NCI-H2196 (cell line): ENCODE results near the gene CHRND.

ENCODE experiments used
- DNase-seq: peaks from one replicate; lab custom pipeline; 2025; ENCODE audit not compliant: unreplicated experiment; lab: John Stamatoyannopoulos, UW

The CHRND gene

DNA sequence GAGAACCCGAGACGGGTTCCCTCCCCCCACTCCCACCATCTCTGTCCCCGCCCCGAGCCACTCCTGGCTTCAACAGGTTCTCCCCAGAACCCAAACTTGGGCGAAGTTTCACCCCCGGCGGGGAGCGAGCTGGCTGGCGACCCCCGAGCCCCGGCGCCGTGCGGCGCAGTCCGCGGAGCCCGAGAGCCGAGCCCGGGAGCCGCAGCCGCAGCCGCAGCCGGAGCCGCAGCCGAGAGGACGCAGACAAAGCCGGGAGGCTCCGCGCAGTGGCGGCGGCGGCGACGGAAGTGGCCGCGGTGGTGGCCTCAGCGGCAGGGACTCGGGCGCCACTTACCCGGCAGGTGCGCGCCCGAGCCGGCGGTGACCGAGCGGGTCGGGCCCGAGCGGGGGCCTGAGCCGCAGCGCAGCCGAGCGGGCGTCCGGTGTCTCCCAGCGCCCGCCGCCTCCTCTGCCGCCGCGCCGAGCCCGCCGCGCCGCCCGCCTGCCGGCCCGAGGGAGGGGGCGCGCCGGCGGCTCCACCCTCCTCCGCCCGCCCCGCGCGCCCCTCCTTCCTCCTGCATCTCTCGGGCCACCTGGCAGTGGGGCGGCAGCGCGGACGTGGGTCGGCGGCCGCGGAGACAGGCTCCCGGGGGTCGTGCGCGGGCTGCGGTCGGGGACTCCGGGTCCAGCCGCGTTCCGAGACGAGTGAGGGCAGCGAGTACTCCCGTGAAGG, 38.4 kb upstream of the CHRND start, which contains the start of gene ECEL1:
Gene ECEL1, minus strand, starts transcription at position 450 of the 712 bp plus-strand sequence. CDS start 1,181 bp downstream, outside the sequence.
- no peak for DNase-seq

DNA sequence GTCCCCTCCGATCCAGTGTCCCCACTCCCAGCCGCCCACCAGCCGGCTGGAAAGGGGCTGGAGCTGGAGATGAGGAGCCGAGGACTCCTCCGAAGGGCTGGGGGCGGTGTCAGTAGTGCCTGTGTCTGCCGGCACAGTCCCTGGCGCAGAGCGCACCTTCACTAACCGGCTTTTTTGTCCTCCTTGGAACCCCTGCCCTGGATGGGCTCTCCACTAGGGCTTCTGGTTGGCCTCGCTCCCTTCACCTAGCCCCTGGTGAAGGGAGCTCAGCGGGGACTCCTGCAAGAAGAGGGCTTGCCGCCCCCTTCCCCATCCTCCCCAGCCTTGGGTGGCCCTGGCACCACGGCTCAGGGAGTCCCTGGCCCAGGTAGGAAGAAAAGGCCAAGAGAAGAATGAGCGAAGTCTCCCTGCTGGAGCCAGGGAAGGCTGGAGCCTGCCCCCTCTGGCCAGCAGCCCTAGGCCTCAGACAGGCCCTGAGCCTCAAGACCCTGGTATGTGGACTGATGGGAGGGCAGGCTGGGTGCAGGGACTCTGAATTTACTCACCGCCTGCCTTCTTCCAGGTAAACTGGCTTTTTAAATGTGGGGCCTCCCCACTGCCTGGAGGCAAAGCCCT, 37.8 kb upstream of the CHRND start:
- no peak for DNase-seq

DNA sequence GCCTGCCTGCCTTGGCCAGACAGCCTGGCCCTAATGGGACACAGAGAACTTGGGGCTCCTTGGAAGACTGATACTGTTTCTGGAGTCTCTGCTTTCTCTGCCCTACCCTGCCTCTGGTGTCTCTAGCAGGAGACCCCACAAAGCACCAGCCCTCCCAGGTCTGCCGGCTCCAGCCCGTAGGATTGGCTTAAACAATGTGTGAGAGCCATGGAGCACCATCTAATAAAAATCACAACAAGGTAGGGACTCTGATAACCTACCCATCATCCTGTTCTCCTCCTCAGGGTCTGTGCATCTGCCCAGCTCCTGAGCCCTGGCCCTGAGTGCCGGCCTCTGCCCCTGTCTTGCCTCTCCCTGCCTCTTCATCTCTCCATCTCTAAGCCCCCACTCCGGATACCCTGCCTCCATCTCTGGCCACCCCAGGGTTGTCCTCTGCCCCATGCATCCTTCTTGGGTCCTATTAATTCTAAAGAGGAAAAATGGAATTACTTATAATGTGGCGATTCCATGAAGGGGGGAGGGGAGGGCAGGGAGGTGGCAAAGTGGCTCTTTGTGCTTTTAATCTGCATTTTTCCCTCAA, 37.1 kb upstream of the CHRND start:
- no peak for DNase-seq

DNA sequence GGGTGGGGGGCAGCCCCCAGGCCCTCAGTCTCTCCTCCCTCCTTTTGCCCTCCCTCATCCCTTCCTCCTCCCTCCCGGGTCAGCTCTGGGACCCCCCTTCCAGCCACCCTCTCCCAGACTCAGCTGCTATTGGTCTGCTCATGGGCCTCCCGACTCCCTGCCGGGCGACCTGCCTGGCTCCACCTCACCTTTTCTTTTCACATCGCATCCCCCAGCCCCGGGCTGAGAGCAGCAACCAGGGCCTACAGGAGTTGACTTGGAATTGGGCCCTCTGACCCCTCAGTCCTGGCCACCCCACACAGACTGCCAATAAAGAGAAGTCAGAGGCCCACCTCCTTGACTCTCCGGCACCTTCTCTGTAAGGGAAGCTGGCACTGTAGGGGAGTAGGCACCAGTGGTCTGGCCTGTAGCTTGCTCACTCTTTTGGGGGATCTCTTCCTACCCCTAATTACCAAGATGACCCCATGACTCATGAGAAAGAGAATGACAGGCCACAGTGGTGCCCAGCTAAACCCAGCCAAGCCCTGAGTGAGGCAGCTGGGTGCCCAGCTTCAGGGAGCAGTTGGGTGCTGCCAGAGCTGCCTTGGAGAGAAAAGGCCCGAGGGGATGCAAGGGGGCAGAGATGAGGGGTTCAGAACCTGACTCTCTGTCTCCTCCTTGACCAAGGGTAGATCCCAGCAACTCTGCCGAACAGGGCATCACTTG, 36.3 kb upstream of the CHRND start:
- no peak for DNase-seq

DNA sequence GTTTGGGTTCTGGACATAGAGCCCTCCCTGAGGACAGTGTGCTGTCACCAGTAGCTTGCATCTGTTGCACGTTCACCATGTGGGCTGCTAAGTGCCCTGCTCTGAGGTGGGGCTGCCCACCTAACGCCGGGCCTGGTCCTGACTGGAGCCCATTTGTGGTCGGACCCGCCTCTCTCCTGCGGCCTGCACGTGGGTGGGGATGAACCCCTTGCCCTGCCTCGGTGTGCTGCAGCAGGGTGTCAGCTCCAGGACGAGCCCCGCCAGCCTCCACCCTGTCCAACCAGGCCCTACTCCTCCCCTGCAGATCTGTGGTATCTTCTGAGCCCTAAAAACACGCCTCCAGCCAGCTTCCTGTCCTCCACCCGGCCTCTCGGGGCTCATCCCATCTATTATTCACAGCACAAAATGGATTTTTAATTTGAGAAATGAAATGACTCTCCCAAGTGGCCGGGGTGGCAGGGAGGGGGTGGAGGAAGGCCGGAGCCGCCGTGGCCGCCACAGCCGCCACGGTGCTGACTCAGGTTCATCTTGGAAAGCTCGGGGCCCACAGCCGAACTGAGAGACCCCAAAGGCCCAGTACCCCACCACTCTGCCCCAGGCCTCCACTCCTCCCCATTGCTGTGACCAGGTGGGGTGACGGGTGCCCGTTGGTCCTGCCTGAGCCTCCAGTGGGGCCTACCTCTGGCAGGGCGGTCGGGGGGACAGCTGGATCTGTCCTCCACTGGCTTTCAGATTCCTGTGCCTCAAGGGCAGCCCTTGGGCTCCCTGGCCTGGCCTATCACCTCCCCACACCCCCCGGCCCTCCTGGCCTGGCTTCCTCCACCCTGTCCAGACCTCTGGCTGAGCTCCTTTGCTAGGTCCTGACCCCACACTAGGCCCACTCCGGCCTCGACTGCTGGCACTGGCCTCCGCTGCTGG, 35.5 kb upstream of the CHRND start:
- no peak for DNase-seq

DNA sequence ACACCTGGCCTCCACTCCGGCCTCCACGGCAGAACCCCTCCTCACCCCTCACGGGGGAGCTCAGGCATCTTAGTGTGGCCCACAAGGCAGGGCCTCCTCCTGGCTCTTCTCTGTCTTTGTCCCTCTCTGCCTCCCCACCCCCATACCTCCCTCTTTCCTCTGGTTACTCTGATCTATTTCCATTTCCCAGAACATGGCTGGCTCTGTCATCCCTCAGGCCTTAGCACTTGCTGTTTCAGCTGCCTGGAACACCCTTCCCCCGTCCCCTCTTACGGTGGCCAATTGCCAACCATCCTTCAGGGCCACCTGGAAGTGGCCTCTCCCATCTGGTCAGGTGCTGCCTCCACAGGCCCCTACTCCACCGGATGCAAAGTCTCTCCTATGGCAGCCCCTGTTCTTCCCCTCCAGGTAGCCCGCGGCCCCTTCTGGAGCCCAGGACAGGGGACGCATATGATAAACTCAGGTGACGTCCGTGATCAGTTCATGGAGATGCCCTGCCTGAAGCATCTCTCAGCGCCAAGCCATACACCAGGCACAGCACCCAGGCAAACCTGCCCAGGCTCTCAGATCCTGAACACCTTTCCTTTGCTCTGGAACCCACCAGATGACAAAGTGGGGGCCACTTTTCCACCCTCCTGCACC, 34.7 kb upstream of the CHRND start:
- DNase-seq: no peak

GRCh38 chr2:232492236-232492848, 33.6 kb upstream of the CHRND start:
- DNase-seq: no peak

- DNase-seq: no peak
These were observed 32.8 kb upstream of the CHRND start for GRCh38 chr2:232492963-232493700.

GRCh38 chr2:232493701-232494474, 32.1 kb upstream of the CHRND start:
- no peak for DNase-seq

- DNase-seq: no peak
These were observed 31.4 kb upstream of the CHRND start for GRCh38 chr2:232494542-232494941.

DNA sequence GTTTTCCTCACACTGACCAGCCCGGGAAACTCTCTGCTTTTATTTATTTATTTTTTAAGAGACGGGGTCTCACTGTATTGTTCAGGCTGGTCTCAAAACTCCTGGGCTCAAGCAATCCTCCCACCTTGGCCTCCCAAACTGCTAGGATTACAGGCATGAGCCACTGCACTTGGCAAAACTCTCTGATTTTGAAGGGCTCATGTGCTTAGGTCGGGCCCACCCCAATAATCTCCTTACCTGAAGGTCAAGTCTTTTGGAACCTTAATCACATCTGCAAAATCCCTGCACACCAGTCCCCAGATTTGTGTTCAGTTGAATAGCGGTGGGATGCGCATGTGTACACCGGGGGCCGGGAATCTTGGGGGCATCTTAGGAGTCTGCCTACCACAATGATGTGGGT, 30.7 kb upstream of the CHRND start:
- DNase-seq: no peak

GRCh38 chr2:232496501-232497270, 29.3 kb upstream of the CHRND start:
- no peak for DNase-seq

DNA sequence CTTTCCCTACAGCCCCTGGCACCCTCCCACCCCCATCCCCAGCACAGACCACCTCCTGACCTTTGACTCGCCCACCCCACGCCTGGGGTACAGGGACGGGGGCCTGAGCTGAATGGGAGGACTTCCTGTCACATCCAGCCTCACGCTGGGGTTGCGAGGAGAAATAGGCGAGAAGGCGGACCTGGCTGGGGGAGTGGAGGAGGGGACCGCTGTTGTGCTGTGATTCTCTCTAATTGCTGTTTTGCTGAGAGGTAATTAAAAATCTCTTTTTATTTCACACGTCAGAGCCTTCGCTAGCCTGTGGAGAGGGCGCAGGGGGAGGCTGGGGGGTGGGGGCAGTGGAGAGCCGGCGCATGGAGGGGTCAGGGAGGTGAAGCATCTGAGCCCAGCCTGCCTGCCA, 28.6 kb upstream of the CHRND start:
- no peak for DNase-seq

GRCh38 chr2:232498452-232498851, 27.5 kb upstream of the CHRND start:
- no peak for DNase-seq

DNA sequence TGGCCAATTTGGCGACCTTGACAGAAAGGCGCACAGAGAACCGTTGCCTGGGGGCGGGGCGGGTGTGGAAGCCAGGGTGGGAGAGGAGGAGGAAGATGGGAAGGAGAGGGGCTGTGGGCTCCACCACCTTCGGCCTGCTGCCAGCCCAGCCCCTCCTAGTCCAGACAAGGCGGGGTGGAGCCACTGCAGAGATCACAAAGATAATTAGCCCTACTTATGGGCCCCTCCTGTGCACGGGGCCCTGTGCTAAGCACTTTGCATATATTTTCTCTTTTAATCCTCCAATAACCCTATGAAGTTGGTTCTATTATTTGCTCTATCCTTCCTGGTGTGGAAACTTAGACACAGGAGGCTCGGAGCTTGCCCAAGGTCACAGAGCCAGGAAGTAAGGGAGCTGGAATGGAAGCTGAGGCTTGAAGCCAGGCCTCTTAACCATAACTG, 24.6 kb upstream of the CHRND start:
- no peak for DNase-seq

DNA sequence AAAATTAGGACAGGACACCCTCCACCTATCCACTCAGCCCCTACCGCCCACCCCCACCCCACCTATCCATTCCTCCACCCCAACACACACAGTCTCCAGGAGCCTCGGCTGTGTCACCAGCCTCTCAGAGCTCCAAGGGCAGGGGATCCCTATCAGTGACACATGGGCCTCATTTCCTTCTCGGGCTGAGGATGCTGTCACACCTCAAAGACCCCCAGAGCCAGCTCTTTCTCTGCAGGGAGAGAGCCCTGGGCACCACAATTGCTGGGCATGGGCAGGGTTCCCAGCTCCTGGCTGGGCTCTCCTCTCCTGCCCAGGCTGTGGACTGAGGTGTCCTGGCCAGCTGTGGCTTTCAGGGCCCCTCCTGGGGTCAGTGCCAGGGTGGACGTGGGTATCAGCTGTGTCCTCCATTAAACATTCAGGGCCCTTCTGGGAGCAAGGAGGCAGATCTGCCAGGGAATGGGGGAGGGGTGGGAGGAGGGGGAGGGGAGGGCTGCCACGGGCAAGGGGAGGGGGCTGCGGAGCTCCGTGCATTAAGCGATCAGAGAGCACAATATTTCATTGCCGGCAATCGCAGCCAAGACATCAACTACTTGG, 24.1 kb upstream of the CHRND start:
- DNase-seq: no peak

GRCh38 chr2:232502511-232502910, 23.4 kb upstream of the CHRND start:
- DNase-seq: no peak
